ENCODE measurements around the gene OR10A6.

The OR10A6 gene

DNA sequence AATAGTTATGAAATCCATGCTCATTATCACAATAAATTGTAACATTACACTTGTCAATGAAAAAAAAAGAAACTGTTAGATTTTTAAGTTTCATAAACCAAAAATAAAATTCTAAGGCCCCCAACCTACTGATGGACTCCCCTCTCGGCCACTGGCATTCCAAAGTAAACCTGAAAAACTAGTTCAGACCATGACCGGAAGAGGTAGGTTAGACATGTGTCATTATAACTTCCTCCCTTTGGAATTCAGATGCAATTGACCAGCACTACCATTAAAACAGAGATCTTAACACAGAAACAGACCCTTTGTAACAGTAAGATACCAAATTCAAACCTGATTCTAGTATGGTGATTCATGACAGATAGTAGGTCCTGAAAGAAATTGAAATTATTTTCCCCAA, 12.9 kb downstream of the OR10A6 start:
- TF ChIP-seq, protein P1, sequence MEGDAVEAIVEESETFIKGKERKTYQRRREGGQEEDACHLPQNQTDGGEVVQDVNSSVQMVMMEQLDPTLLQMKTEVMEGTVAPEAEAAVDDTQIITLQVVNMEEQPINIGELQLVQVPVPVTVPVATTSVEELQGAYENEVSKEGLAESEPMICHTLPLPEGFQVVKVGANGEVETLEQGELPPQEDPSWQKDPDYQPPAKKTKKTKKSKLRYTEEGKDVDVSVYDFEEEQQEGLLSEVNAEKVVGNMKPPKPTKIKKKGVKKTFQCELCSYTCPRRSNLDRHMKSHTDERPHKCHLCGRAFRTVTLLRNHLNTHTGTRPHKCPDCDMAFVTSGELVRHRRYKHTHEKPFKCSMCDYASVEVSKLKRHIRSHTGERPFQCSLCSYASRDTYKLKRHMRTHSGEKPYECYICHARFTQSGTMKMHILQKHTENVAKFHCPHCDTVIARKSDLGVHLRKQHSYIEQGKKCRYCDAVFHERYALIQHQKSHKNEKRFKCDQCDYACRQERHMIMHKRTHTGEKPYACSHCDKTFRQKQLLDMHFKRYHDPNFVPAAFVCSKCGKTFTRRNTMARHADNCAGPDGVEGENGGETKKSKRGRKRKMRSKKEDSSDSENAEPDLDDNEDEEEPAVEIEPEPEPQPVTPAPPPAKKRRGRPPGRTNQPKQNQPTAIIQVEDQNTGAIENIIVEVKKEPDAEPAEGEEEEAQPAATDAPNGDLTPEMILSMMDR (IDR thresholded peaks at IDR 0.05; ENCODE audit: insufficient read depth, low read depth, low read length, missing control alignments): no peak
- no peak overlapping the region for H3K4me3 ChIP-seq (ENCODE audit: low read depth, low read length)
- DNase-seq (ENCODE audit: low read depth): no peak

DNA sequence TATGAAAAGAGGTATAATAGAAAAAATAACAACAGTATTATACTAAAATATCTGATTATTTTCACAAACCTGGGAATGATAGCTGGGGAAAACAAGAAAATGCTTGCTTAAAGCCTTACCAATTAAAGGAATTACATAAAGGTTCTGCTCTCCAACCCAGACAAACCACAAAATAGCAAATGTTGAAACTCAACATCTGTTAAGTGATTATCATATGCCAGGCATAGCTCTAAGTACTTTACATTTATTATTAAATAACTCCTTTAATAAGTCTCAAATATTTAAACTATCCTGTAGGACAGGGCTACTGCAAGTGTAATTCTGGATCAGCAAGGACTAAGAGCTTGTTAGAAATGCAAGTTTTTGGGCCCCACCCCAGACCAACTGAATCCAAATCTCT, 20.1 kb downstream of the OR10A6 start:
- H3K4me3 ChIP-seq (ENCODE audit: low read depth, low read length): no peak overlapping the region
- DNase-seq (ENCODE audit: low read depth): no peak
- TF ChIP-seq, protein P1 (IDR thresholded peaks at IDR 0.05; ENCODE audit: insufficient read depth, low read depth, low read length, missing control alignments): no peak

DNA sequence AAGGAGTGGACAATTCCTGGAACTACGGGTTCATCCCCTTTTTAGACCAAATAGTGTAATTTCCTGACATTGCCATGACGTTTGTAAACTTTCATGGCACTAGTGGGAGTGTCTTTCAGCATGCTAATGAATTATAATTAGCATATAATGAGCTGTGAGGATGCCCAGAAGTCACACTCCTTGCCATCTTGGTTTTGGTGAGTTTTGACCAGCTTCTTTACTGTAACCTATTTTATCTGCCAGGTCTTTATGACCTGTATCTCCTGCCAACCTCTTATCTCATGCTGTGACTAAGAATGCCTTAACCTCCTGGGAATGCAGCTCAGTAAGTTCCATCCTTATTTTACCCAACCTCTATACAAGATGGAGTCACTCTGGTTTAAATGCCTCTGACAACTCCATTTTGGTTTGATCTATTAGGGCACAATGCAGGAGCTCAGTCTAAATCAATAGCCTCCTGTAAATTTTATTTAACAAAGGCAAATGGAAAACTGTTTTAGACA, 20.7 kb downstream of the OR10A6 start:
- DNase-seq (ENCODE audit: low read depth): no peak

DNA sequence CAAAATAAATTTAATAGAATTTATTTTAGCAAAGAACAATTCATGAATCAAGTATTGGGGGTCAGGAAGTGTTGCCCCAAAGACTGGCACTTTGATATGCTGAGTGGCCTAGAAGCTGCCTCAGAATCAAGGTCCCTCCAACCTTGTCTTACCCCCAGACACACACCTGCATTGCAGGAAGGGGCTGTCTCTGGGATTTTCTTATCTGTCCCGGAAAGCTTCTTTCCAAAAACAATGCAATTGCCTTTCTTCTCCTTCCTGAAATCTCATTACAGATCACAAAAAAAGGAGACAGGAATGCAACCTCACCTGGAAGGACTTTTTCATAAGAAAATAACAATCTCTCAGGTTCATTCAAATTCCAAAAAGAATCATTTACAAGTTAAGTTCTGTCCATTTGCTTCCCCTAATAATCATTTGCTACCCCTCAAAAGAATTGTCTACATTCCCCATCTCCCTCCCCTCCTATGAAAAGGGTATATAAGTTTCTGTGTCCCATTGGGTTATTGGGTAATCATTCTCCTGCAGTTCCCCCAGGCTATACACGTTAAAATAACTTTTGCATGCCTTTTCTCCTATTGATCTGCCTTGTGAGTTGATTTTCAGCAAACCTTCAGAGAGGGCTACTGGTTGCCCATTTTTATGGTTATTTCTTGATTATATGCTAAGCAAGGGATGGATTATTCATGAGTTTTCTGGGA, 21.3 kb downstream of the OR10A6 start:
- H3K4me3 ChIP-seq (ENCODE audit: low read depth, low read length): no peak overlapping the region
- DNase-seq (ENCODE audit: low read depth): no peak
- TF ChIP-seq, protein P1 (IDR thresholded peaks at IDR 0.05; ENCODE audit: insufficient read depth, low read depth, low read length, missing control alignments): no peak

More for the DNA sequence above, 20.7 kb downstream of the OR10A6 start:
- TF ChIP-seq, protein P1 (IDR thresholded peaks at IDR 0.05; ENCODE audit: insufficient read depth, low read depth, low read length, missing control alignments): no peak
- H3K4me3 ChIP-seq (ENCODE audit: low read depth, low read length): no peak overlapping the region

DNA sequence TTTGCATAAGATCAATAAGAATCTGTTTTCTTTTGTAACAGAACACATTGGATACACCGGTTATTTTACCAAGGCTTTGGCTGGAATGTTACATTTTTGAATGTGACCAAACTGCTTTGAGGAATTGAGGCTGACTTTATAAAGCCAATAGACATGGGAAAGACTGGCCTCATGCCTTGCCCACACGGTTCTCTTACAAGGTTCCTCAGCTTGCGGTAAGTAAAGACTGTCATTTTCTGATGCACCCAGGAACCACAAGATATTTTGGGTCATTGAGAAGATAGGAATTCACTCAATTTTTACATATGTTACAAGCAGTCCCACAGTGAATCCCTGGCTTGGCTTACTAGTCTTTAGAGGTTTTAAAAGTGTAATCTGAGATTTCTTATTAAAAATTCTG, 23.9 kb downstream of the OR10A6 start:
- DNase-seq (ENCODE audit: low read depth): no peak
- TF ChIP-seq, protein P1 (IDR thresholded peaks at IDR 0.05; ENCODE audit: insufficient read depth, low read depth, low read length, missing control alignments): no peak
- no peak overlapping the region for H3K4me3 ChIP-seq (ENCODE audit: low read depth, low read length)

DNA sequence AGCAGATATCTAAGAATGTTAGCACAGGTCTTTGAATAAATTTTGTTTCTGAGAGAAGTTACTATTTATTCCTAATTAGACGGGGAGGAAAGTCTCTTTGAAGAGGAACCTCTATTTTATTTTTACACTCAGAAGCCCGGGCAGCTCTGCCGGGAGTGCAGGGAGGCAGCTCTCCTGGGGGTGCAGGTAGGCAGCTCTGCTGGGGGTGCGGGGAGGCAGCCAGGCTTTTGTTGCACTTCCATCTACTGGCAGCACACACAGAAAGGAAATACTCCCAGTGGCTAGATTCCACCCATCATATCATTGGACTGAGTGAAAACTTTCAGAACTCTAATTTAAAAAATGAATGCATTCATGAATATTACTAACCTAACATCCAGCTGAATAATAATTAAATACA, 24.6 kb downstream of the OR10A6 start:
- no peak for DNase-seq (ENCODE audit: low read depth)
- TF ChIP-seq, protein P1 (IDR thresholded peaks at IDR 0.05; ENCODE audit: insufficient read depth, low read depth, low read length, missing control alignments): no peak
- H3K4me3 ChIP-seq (ENCODE audit: low read depth, low read length): no peak overlapping the region

DNA sequence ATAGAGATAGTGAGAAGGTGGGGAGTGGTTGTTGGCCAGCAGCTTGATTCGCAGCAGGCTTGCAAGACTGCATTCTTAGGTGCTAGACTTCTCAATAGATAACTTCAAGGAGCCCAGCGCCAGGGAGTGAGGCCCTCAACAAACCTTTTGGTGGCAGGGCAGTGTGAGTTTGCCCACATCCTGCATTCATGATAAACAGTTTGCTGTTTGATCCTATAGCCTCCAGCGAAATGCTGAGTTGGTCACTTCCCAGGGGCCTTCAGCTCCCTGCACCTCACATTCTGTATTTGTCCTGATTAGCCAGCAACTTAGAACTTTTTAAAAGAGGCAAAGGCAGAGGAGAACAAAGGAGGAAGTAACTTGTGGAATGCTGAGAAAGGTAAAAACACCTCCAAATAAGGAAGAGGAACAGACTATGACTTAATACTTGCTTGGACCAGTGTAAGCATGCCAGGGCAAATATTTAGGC, 25.1 kb downstream of the OR10A6 start:
- TF ChIP-seq, protein P1 (IDR thresholded peaks at IDR 0.05; ENCODE audit: insufficient read depth, low read depth, low read length, missing control alignments): no peak
- no peak overlapping the region for H3K4me3 ChIP-seq (ENCODE audit: low read depth, low read length)
- no peak for DNase-seq (ENCODE audit: low read depth)

Data from GM12865 (cell line).